ENCODE data around the gene DNAH2. TPM values are rescaled to one million over a fixed set of nuclear protein-coding genes. Genes with fewer than 3 reads are reported as not detected.

The DNAH2 gene
- total RNA-seq, 1 experiment from 2014 or later, result 0.13 TPM

DNA sequence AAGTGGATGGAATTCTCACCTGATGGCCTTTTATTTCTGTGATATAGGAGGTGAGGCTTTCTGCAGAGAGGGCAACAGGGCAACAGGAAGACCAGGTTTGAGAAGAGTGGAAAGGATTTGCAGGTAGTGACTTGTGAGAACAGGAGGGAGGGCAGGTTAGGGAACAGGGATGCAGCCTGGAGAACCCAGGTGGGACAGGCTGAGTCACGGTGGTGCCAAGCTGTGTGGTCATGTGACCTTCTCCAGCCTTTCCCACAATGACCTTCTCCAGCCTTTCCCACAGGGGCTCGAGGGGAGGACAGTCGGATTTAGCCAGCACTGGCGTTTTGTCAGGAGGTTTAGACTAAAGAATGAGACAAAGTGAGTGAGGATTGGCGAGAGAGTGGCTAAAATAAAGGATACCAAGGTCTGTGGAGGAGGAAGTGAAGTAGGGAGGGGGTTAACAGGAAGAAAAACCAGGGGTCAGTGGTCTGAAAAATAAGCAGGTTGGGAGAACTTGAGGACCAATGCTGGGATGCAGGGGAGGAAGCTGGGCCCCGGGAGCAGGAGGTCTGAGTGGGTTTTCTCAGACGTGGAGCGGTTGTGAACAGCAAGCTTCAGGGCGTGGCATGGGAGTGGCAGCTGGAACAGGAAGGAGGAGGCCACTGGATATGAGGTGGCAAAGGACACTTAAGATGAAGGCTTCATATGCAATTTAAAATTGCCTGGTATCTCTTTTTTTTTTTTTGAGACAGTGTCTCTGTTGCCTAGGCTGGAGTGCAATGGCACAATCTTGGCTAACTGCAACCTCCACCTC lies 37.7 kb downstream of the DNAH2 start:
- no peaks in the 10 kb centered on the region for H3K4me1 ChIP-seq (ENCODE audit: control insufficient read depth, insufficient read depth, low read length)
- ChIA-PET POLR2A (no interaction called here), CTCF (no interaction called here)
- H3K4me3 ChIP-seq (ENCODE audit: low read depth in 2 of 2, low read length in 2 of 2), result no peak overlapping the region
- ATAC-seq, result no peak
- no TSS peak for BruUV-seq (replicated peaks)
- intact Hi-C loops (cut with micrococcal nuclease; ENCODE audit: unreplicated experiment) (no loop called here), in situ Hi-C loops (cut with HindIII; ENCODE audit: low pct_unique_long_range_greater_than_20kb, low sequenced_read_pairs) (no loop called here)
- H3K36me3 ChIP-seq (ENCODE audit: control insufficient read depth, insufficient read depth, low read length), result no peaks in the 10 kb centered on the region
- TF ChIP-seq, protein P1, sequence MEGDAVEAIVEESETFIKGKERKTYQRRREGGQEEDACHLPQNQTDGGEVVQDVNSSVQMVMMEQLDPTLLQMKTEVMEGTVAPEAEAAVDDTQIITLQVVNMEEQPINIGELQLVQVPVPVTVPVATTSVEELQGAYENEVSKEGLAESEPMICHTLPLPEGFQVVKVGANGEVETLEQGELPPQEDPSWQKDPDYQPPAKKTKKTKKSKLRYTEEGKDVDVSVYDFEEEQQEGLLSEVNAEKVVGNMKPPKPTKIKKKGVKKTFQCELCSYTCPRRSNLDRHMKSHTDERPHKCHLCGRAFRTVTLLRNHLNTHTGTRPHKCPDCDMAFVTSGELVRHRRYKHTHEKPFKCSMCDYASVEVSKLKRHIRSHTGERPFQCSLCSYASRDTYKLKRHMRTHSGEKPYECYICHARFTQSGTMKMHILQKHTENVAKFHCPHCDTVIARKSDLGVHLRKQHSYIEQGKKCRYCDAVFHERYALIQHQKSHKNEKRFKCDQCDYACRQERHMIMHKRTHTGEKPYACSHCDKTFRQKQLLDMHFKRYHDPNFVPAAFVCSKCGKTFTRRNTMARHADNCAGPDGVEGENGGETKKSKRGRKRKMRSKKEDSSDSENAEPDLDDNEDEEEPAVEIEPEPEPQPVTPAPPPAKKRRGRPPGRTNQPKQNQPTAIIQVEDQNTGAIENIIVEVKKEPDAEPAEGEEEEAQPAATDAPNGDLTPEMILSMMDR (IDR thresholded peaks at IDR 0.05), result no peak
- TF ChIP-seq TCF7L2 (IDR thresholded peaks at IDR 0.05; ENCODE audit: low read depth, low read length), result no peak
- H3K9me3 ChIP-seq (ENCODE audit: control insufficient read depth, insufficient read depth, low read depth, low read length), result no peaks in the 10 kb centered on the region
- DNase-seq (ENCODE audit: low read depth, low spot score), result no peak
- H3K27me3 ChIP-seq (ENCODE audit: control insufficient read depth, insufficient read depth, low read length), result no peaks in the 10 kb centered on the region
- no peak overlapping the region for H3K27ac ChIP-seq (ENCODE audit: low read length)

DNA sequence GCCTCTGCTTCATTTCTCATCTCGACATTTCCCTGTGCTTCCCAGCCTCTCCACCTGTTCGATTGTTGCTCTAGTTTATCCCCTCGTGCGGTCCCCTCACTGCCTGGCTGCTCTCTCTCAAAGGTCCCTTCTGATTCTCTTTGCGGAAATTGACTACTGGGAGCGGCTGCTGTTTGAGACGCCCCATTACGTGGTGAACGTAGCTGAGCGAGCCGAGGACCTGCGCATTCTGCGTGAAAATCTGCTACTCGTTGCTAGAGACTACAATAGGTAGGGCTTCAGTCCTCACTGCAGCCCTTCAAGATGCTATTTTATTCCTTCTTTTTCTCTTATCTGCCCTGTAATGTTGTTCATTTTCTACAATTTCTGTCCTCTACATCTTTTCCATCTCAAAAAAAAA lies 39.4 kb downstream of the DNAH2 start:
- Histone ChIP-seq H3K27ac (ENCODE audit: low read length) (no peak overlapping the region), H3K27me3 (ENCODE audit: control insufficient read depth, insufficient read depth, low read length) (no peaks in the 10 kb centered on the region), H3K4me1 (ENCODE audit: control insufficient read depth, insufficient read depth, low read length) (no peaks in the 10 kb centered on the region), H3K9me3 (ENCODE audit: control insufficient read depth, insufficient read depth, low read depth, low read length) (no peaks in the 10 kb centered on the region), H3K4me3 (ENCODE audit: low read depth in 2 of 2, low read length in 2 of 2) (no peak overlapping the region), H3K36me3 (ENCODE audit: control insufficient read depth, insufficient read depth, low read length) (no peaks in the 10 kb centered on the region)
- CTCF ChIA-PET, result interaction anchor here (1.1 kb wide), 1 partner anchor 62 kb away, joined by 3 read pairs; no protein-coding TSS in a partner anchor
- BruUV-seq (replicated peaks), result no TSS peak
- DNase-seq (ENCODE audit: low read depth, low spot score) (no peak), ATAC-seq (no peak)
- POLR2A ChIA-PET, result no interaction called here
- intact Hi-C loops (cut with micrococcal nuclease; ENCODE audit: unreplicated experiment) (no loop called here), in situ Hi-C loops (cut with HindIII; ENCODE audit: low pct_unique_long_range_greater_than_20kb, low sequenced_read_pairs) (no loop called here)
- TF ChIP-seq POLR2AphosphoS5 (IDR thresholded peaks at IDR 0.05; ENCODE audit: low read depth, low read length), result no peak
- TF ChIP-seq REST (IDR thresholded peaks at IDR 0.05; ENCODE audit: insufficient read depth in 1 of 2, low read depth in 2 of 2, low read length in 1 of 2), result no peak
- TF ChIP-seq, protein P1 (IDR thresholded peaks at IDR 0.05), result no peak
- TF ChIP-seq TCF7L2 (IDR thresholded peaks at IDR 0.05; ENCODE audit: low read depth, low read length), result no peak
- no peak for TF ChIP-seq SIN3A (IDR thresholded peaks at IDR 0.05; ENCODE audit: borderline replicate concordance, insufficient read depth, low read depth, low read length)
